Measurements from ENCODE around the gene TIAL1.

TIAL1 gene

DNA sequence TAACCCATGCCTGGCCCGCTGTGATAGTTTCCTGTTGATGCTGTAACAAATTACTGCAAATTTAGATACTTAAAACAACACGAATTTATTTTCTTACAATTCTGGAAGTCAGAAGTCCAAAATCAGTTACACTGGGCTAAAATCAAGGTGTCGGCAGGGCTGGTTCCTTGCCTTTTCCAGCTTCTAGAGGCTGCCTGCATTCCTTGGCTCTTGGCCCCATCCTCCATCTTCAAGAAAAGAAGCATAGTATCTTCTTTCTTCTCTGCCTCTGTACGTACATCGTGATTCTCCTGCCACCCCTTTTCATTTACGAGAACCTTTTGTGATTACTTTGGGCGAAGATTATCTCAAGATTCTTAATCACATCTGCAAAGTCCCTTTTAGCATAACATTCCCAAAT, 1.6 kb upstream of the TIAL1 start:
- TF ChIP-seq CTCF (conservative IDR thresholded peaks at IDR 0.05; ENCODE audit: low read depth, low read length), result no peak
- H3K4me3 ChIP-seq (ENCODE audit: low read length), result no peak overlapping the region
- DNase-seq (ENCODE audit: low read depth), result no peak

GRCh38 chr10:119597405-119598186, 832 bp upstream of the TIAL1 start:
- no peak for DNase-seq (ENCODE audit: low read depth)
- peak overlapping the region; percentile 89 for H3K4me3 ChIP-seq (ENCODE audit: low read length)

GRCh38 chr10:119595676-119596515, 868 bp downstream of the TIAL1 start:
- no peak for TF ChIP-seq CTCF (conservative IDR thresholded peaks at IDR 0.05; ENCODE audit: low read depth, low read length)
- H3K4me3 ChIP-seq (ENCODE audit: low read length), result peak overlapping the region; percentile 89
- DNase-seq (ENCODE audit: low read depth), result no peak

More at GRCh38 chr10:119597405-119598186, 832 bp upstream of the TIAL1 start:
- TF ChIP-seq CTCF (conservative IDR thresholded peaks at IDR 0.05; ENCODE audit: low read depth, low read length), result no peak

DNA sequence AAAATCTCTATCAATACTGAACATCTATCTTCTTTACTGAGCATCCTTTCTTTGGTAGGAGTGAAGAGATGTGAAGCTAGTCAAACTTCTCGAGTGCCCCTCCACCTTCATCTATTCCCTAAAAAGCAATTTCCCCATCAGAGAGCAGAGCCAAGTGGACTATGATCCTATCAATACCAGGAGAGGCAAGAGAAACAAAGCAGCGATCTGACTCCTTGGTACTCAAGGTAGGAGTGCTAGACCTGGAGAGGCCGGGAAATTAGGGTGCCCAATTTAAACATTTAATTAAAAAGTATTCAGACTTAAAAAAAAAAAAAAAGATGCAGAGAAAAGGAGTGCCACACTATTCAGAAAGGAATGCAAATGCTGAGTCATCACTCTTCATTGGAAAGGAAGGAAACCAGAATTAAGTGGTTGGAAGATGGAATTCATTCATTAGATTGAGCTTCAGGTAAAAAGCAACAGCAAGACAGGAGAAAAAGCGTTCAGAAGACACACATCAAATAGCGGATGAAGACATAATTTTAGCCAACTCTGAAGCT, 1.6 kb downstream of the TIAL1 start:
- TF ChIP-seq CTCF (conservative IDR thresholded peaks at IDR 0.05; ENCODE audit: low read depth, low read length), result no peak
- no peak for DNase-seq (ENCODE audit: low read depth)
- peak overlapping the region; percentile 89 for H3K4me3 ChIP-seq (ENCODE audit: low read length)

DNA sequence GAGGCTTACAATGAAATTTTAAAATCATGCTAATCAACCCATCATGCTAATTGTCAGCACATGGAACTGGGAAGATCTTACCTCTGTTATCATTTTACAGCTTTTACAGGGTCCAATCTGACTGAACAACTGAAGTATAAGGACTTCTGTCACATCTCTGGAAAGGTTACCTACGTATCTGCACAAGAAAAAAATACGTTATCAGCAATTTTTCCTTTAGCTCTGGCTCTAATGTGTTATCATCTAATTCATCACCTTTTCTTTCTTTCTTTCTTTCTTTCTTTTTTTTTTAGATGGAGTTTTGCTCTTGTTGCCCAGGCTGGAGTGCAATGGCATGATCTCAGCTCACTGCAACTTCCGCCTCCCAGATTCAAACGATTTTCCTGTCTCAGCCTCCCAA, 8.7 kb downstream of the TIAL1 start:
- no peak for TF ChIP-seq CTCF (conservative IDR thresholded peaks at IDR 0.05; ENCODE audit: low read depth, low read length)
- no peak for DNase-seq (ENCODE audit: low read depth)
- H3K4me3 ChIP-seq (ENCODE audit: low read length), result no peak overlapping the region

GRCh38 chr10:119578355-119578754, 18.4 kb downstream of the TIAL1 start:
- H3K4me3 ChIP-seq (ENCODE audit: low read length), result no peak overlapping the region
- no peak for TF ChIP-seq CTCF (conservative IDR thresholded peaks at IDR 0.05; ENCODE audit: low read depth, low read length)

More at GRCh38 chr10:119578355-119578754, 18.4 kb downstream of the TIAL1 start:
- DNase-seq (ENCODE audit: low read depth), result no peak

All from retinal pigment epithelial cell (primary cell).